GM23248 (cell line): ENCODE results near the gene MLC1. TPM values are rescaled to one million over a fixed set of nuclear protein-coding genes. Genes with fewer than 3 reads are reported as not detected.

Source experiments
- DNase-seq: peaks from one replicate; pipeline ENCODE4 v3.0.0-alpha.2; 2015
- H2AFZ ChIP-seq: fragments of 200-600 bp; sonication (generic); 2 replicates; pipeline ENCODE4 v1.6.1; 2016; ENCODE audit warnings: antibody characterized with exemption
- H3F3A ChIP-seq: fragments of 200-600 bp; sonication (generic); 2 replicates; pipeline ENCODE4 v1.6.1; 2016; ENCODE audit warnings: mild to moderate bottlenecking, antibody characterized with exemption, mixed run types; ENCODE audit not compliant: insufficient read depth
- H3K27ac ChIP-seq: fragments of 200-600 bp; sonication (generic); 2 replicates; pipeline ENCODE4 v1.5.1; 2016; ENCODE audit warnings: mild to moderate bottlenecking
- H3K27me3 ChIP-seq: fragments of 200-600 bp; sonication (generic); replicated peaks from 2 replicates; pipeline ENCODE4 v1.6.1; 2016; ENCODE audit warnings: mild to moderate bottlenecking; ENCODE audit not compliant: insufficient read depth
- H3K36me3 ChIP-seq: fragments of 200-600 bp; sonication (generic); 2 replicates; pipeline ENCODE4 v1.6.1; 2016; ENCODE audit warnings: low read depth, mild to moderate bottlenecking
- H3K4me1 ChIP-seq: fragments of 200-600 bp; sonication (generic); 2 replicates; pipeline ENCODE4 v1.6.1; 2016; ENCODE audit warnings: mild to moderate bottlenecking; ENCODE audit not compliant: insufficient read depth
- H3K4me2 ChIP-seq: fragments of 200-600 bp; sonication (generic); one replicate; pipeline ENCODE4 v1.6.1; 2016; ENCODE audit warnings: mild to moderate bottlenecking; ENCODE audit not compliant: unreplicated experiment
- H3K4me3 ChIP-seq: fragments of 200-600 bp; sonication (generic); 2 replicates; pipeline ENCODE4 v1.5.1; 2016; ENCODE audit warnings: mild to moderate bottlenecking
- H3K79me2 ChIP-seq: fragments of 200-600 bp; sonication (generic); 2 replicates; pipeline ENCODE4 v1.6.1; 2016; ENCODE audit warnings: mild to moderate bottlenecking; ENCODE audit not compliant: insufficient read depth
- H3K9ac ChIP-seq: fragments of 200-600 bp; sonication (generic); 2 replicates; pipeline ENCODE4 v1.6.1; 2016; ENCODE audit warnings: mild to moderate bottlenecking
- H3K9me2 ChIP-seq: fragments of 200-600 bp; sonication (generic); 2 replicates; pipeline ENCODE4 v1.6.1; 2016; ENCODE audit warnings: mixed run types, mild to moderate bottlenecking, moderate library complexity; ENCODE audit not compliant: insufficient read depth
- H3K9me3 ChIP-seq: fragments of 200-600 bp; sonication (generic); one replicate; pipeline ENCODE4 v1.6.1; 2017; ENCODE audit warnings: low read depth
- H4K20me1 ChIP-seq: fragments of 200-600 bp; sonication (generic); 2 replicates; pipeline ENCODE4 v1.6.0; 2016; ENCODE audit not compliant: insufficient read depth
- EZH2 ChIP-seq: fragments of 200-600 bp; sonication (generic); IDR thresholded peaks from 2 replicates; pipeline ENCODE4 v1.6.1; 2018; ENCODE audit warnings: antibody characterized with exemption, mild to moderate bottlenecking; ENCODE audit not compliant: insufficient read depth, poor library complexity, severe bottlenecking
- EZH2phosphoT487 ChIP-seq: fragments of 200-600 bp; sonication (generic); IDR thresholded peaks from 2 replicates; pipeline ENCODE4 v1.6.1; 2018; ENCODE audit warnings: antibody characterized with exemption, moderate library complexity, mild to moderate bottlenecking, low read depth; ENCODE audit not compliant: insufficient read depth
- WGBS, 2 experiments: methylation state at CpG; one replicate each; pipeline ENCODE4 v1.1.6; 2015 to 2017; ENCODE audit warnings: low lambda C conversion rate in 2 of 2, low coverage in 1 of 2; ENCODE audit errors: missing lambda C conversion rate in 2 of 2; 5-methylcytosine and 5-hydroxymethylcytosine counted together
- in situ Hi-C: fragments of 300-500 bp; cut with MboI; formaldehyde crosslinking; loops from 2 replicates; pipeline ENCODE4 v1.15.0; 2020
- polyA plus RNA-seq: library from polyadenylated mRNA; unstranded; fragments of >200 nt; fragmentation: Nextera tagmentation; extraction: Ambion mirVana; gene quantifications from 2 replicates; pipeline ENCODE4 v1.2.1, GENCODE V29; 2016
- total RNA-seq: library from RNA; depleted of rRNA; stranded (reverse); fragments of >200 nt; shearing (Covaris generic); gene quantifications from 2 replicates; pipeline ENCODE4 v1.2.3, GENCODE V29; 2014

MLC1 gene
- total and polyA plus RNA-seq, 2 experiments from 2014 or later, result not detected

DNA sequence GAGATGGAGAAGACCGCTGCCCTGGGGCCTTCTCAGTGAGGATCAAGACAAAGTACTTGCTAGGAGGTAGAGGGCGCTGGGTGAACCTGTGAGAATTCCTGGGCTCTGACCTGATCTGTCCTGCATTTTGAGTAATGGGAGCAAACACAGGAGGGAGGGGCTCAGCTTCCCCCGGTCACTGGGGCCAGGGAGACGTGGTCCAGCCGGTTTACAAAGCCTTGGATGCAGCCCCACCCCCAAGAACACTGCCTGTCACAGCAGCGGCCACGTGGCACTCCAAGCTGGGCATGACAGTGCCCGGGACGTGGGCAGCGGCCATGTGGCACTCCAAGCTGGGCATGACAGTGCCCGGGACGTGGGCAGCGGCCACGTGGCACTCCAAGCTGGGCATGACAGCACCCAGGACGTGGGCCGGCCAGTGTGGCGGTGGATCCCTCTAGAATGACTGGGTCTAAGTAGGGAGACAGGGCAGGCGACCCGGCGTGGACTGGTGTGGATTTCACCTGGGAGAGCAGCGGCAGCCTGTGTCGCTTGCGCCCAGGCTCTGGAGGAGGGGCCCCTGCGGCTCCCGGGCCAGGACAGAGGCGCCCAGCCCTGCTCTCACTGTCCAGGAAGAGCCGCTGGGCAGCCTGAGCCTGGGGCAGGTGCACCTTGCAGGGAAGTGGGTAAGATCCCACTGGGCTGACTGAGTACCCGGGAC lies 24.6 kb downstream of the MLC1 start:
- in situ Hi-C loops, result no loop called here
- Histone ChIP-seq H3K36me3 (no peaks in the 10 kb centered on the region), H3K27ac (no peak overlapping the region), H3K27me3 (peaks cover 29% of the 10 kb centered on the region), H3K9ac (no peak overlapping the region), H3K79me2 (no peaks in the 10 kb centered on the region), H3K9me2 (no peaks in the 10 kb centered on the region), H3F3A (no peaks in the 10 kb centered on the region), H3K4me3 (no peak overlapping the region), H4K20me1 (no peaks in the 10 kb centered on the region), H3K4me2 (no peak overlapping the region), H3K4me1 (no peaks in the 10 kb centered on the region), H3K9me3 (no peaks in the 10 kb centered on the region), H2AFZ (no peak overlapping the region)
- 75 to 78% methylated on average over 28 of the region's 28 CpGs for WGBS, 2 experiments
- no peak for TF ChIP-seq EZH2
- TF ChIP-seq EZH2phosphoT487, result no peak
- no peak for DNase-seq

DNA sequence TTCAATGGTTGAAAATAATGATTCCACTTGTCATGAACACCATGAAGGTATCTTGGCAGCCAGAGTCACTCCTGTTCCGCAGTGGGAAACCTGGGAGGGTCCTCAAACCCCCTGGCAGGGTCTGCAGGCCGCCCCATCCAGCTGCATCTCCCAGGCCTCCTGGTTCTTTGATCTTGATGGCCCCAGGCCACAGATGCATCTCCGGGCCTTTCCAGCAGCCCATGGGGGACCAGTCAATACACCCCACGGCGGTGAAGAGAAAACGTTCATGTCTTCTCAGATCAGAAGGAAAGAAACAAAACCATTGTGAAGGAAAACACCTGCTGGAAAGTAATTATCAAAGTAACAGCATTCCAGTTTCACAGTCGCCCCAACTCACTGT lies 25.4 kb downstream of the MLC1 start:
- in situ Hi-C loops, result no loop called here

DNA sequence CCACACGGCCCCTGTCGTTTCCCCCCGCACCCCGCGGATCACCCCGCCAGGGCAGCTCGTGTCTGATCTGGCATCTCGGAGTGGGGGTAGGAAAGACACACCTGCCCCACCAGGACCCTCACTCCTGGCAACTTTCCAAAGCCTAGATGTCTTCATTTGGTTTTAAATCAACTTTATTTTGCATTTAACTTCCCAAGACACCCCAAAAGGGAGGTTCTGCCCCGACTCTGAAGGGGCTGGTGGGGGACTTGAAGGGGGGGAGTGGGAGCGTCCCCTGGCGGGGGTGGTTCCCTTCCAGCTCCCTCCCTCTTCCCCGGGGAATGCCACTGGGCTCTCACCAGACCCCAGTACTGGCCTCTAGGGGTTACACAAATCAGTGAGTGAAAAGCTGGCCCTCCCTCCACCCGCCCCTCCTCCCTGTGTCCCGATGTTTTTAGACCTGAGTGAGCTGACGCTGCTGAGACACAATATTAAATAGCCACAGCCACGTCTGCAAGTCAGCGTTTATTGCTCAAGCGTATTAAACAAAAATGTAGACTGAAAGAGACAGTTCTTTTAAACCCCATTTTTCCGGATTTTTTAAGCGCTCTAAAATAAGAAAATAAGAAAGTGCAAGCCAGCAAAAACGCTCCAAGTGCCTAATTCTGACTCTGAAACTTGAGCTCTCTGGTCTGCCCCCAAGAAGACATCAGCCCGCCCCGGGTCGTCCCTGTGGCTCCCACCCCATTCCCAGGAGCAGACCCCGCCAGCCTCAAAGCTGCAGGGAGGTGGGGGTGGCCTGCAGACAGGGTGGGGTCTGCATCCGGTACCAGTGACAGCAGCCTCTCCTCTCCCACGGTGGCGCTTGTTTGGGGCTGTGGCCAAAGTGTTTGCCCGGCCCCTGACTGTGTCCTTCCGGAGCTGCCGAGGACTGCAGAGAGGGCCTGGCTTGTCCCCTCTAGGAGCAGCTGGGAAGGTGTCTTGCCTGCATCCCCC lies 26.0 kb downstream of the MLC1 start:
- Histone ChIP-seq H3F3A (no peaks in the 10 kb centered on the region), H3K36me3 (no peaks in the 10 kb centered on the region), H3K9me3 (no peaks in the 10 kb centered on the region), H3K27me3 (peaks cover 29% of the 10 kb centered on the region), H3K79me2 (no peaks in the 10 kb centered on the region), H2AFZ (no peak overlapping the region; the same call in 1 of the 2 replicates), H3K27ac (no peak overlapping the region), H3K9me2 (no peaks in the 10 kb centered on the region), H3K9ac (no peak overlapping the region), H3K4me2 (peak overlapping the region; percentile 68), H3K4me1 (no peaks in the 10 kb centered on the region), H4K20me1 (no peaks in the 10 kb centered on the region), H3K4me3 (peak overlapping the region; percentile 31)
- peak; percentile 47 for DNase-seq
- no peak for TF ChIP-seq EZH2phosphoT487
- peak; percentile 76 for TF ChIP-seq EZH2
- 1 to 5% methylated on average over 27 to 31 of the region's 31 CpGs for whole genome bisulfite sequencing, 2 experiments
- in situ Hi-C loops, result no loop called here

More for the DNA sequence above, 25.4 kb downstream of the MLC1 start:
- WGBS, 2 experiments, result 64 to 82% methylated on average over 7 of the region's 7 CpGs
- peaks cover 29% of the 10 kb centered on the region for H3K27me3 ChIP-seq
- DNase-seq, result no peak
- H4K20me1 ChIP-seq, result no peaks in the 10 kb centered on the region
- no peak overlapping the region for H3K4me3 ChIP-seq
- TF ChIP-seq EZH2phosphoT487, result no peak
- no peak for TF ChIP-seq EZH2
- no peak overlapping the region for H3K27ac ChIP-seq
- no peaks in the 10 kb centered on the region for H3K79me2 ChIP-seq
- no peaks in the 10 kb centered on the region for H3K36me3 ChIP-seq
- no peaks in the 10 kb centered on the region for H3K4me1 ChIP-seq
- no peak overlapping the region for H3K9ac ChIP-seq
- no peaks in the 10 kb centered on the region for H3K9me2 ChIP-seq
- no peak overlapping the region for H2AFZ ChIP-seq
- no peaks in the 10 kb centered on the region for H3F3A ChIP-seq
- H3K9me3 ChIP-seq, result no peaks in the 10 kb centered on the region
- H3K4me2 ChIP-seq, result no peak overlapping the region

DNA sequence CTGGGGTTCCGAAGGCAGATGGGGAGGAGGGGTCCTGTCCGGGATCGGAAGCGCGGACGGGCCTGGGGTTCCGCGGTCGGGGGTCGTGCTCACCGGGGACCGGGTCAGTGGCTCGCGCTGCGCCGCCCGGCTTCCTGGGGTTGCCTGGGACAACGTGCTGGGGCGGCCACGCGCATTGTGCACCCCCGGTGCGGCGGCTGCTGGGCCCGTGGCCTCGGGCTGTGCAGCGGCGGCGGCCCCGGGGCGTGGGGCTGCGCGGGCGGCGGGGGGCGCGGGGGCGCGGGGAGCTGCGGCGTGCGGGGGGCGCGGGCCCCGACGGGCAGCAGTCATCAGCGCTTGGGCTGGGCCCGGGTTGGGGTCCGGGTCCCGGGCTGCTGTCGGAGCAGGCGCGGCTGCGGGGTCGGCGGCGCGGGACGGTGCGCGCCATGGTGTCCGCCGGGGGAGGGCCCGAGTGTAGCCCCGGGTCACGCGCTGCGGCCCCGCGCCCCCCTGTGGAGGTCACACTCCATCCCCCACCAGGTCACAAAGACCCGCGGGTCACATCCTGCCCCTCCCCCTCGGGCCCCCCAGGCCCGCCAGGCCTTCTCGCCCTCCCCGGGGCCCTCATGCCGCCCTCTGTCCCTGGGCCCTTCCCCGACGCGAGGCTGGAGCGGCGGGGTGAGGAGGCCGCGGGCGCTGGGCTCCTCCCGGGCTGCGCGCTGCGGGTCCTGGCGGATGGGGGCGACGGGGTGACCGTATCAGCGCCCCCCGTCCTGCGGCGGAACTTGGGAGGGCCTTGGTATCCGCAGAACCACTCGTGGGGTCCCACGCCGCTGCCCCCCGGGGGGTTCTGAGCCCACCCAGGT lies 26.9 kb downstream of the MLC1 start, which contains the start of gene TTLL8:
Gene TTLL8 (minus strand): TSS at position 238 of the 845 bp plus-strand sequence.
- no peaks in the 10 kb centered on the region for H3K4me1 ChIP-seq
- in situ Hi-C loops, result no loop called here
- no peaks in the 10 kb centered on the region for H4K20me1 ChIP-seq
- no peaks in the 10 kb centered on the region for H3F3A ChIP-seq
- no peak for TF ChIP-seq EZH2phosphoT487
- no peak for TF ChIP-seq EZH2
- no peak within 1 kb of the TSS; the same call in 1 of the 2 replicates for H2AFZ ChIP-seq
- peaks cover 29% of the 10 kb centered on the region for H3K27me3 ChIP-seq
- H3K9ac ChIP-seq, result no peak within 1 kb of the TSS
- WGBS, 2 experiments, result 8% methylated on average over 2 to 56 of the region's 102 CpGs
- no peaks in the 10 kb centered on the region for H3K9me3 ChIP-seq
- H3K4me2 ChIP-seq, result peak within 1 kb of the TSS; percentile 68
- DNase-seq, result no peak
- no peaks in the 10 kb centered on the region for H3K9me2 ChIP-seq
- H3K4me3 ChIP-seq, result 0 out of 2 replicates have a peak within 1 kb of the TSS, but pooled peaks have one; percentile 31
- H3K27ac ChIP-seq, result no peak within 1 kb of the TSS
- H3K36me3 ChIP-seq, result no peaks in the 10 kb centered on the region
- no peaks in the 10 kb centered on the region for H3K79me2 ChIP-seq
